OCI-LY1 (cell line): ENCODE measurements around the gene MB.
A peak's percentile ranks its signal among the peaks of the same experiment; 100 is the strongest.

ENCODE experiments used
- H2AFZ ChIP-seq: fragments of 200-600 bp; sonication (generic), shearing (Covaris generic); 2 replicates; pipeline ENCODE4 v1.6.0; 2014; ENCODE audit warnings: antibody characterized with exemption, mild to moderate bottlenecking, low read length
- H3F3A ChIP-seq: fragments of 200-600 bp; sonication (generic), shearing (Covaris generic); 2 replicates; pipeline ENCODE4 v1.6.0; 2014; ENCODE audit warnings: mild to moderate bottlenecking, antibody characterized with exemption, low read length, moderate library complexity; ENCODE audit not compliant: insufficient read depth
- H3K27ac ChIP-seq: fragments of 200-600 bp; sonication (generic); 2 replicates; pipeline ENCODE4 v1.5.1; 2014; ENCODE audit warnings: low read length, mixed run types, mild to moderate bottlenecking, low read depth; ENCODE audit not compliant: poor library complexity, severe bottlenecking
- H3K27me3 ChIP-seq: fragments of 200-600 bp; sonication (generic); 2 replicates; pipeline ENCODE4 v1.6.0; 2014; ENCODE audit warnings: antibody characterized with exemption, mild to moderate bottlenecking, low read length, moderate library complexity; ENCODE audit not compliant: insufficient read depth
- H3K36me3 ChIP-seq: fragments of 200-600 bp; sonication (generic); 2 replicates; pipeline ENCODE4 v1.6.1; 2014; ENCODE audit warnings: mild to moderate bottlenecking, antibody characterized with exemption, low read length, moderate library complexity, mixed read lengths; ENCODE audit not compliant: insufficient read depth
- H3K4me1 ChIP-seq: fragments of 200-600 bp; sonication (generic); 2 replicates; pipeline ENCODE4 v1.5.1; 2014; ENCODE audit warnings: mild to moderate bottlenecking, low read length, moderate library complexity; ENCODE audit not compliant: insufficient read depth, severe bottlenecking
- H3K4me2 ChIP-seq: fragments of 200-600 bp; sonication (generic), shearing (Covaris generic); 2 replicates; pipeline ENCODE4 v1.6.1; 2014; ENCODE audit warnings: low read length
- H3K4me3 ChIP-seq: fragments of 200-600 bp; sonication (generic); 2 replicates; pipeline ENCODE4 v1.5.1; 2014; ENCODE audit warnings: low read length, low read depth, mild to moderate bottlenecking, mixed read lengths; ENCODE audit not compliant: poor library complexity, severe bottlenecking
- H3K79me2 ChIP-seq: fragments of 200-600 bp; shearing (Covaris generic); 2 replicates; pipeline ENCODE4 v1.6.1; 2016; ENCODE audit warnings: mixed run types, low read length, mixed read lengths; ENCODE audit not compliant: insufficient read depth
- H3K9ac ChIP-seq: fragments of 200-600 bp; sonication (generic), shearing (Covaris generic); 2 replicates; pipeline ENCODE4 v1.6.1; 2014; ENCODE audit warnings: mild to moderate bottlenecking, low read length, mixed read lengths
- H3K9me2 ChIP-seq: fragments of 200-600 bp; sonication (generic), shearing (Covaris generic); 2 replicates; pipeline ENCODE4 v1.6.1; 2014; ENCODE audit warnings: low read depth, mild to moderate bottlenecking, low read length, mixed read lengths
- H3K9me3 ChIP-seq: fragments of 200-600 bp; shearing (Covaris generic); 2 replicates; pipeline ENCODE4 v1.6.1; 2014; ENCODE audit warnings: low read length, mixed read lengths
- H4K20me1 ChIP-seq: fragments of 200-600 bp; sonication (generic), shearing (Covaris generic); 2 replicates; pipeline ENCODE4 v1.6.0; 2016; ENCODE audit warnings: mild to moderate bottlenecking, low read length; ENCODE audit not compliant: insufficient read depth
- EZH2 ChIP-seq: fragments of 200-600 bp; sonication (generic), shearing (Covaris generic); IDR thresholded peaks from 2 replicates; pipeline ENCODE4 v1.8.0; 2017; ENCODE audit warnings: borderline replicate concordance, mixed run types, mild to moderate bottlenecking, antibody characterized with exemption, low read length, moderate library complexity, mixed read lengths
- TF ChIP-seq, protein P1 (sequence below): fragments of 200-600 bp; sonication (generic), shearing (Covaris generic); IDR thresholded peaks from 2 replicates; pipeline ENCODE4 v1.5.1; 2017; ENCODE audit warnings: mild to moderate bottlenecking, antibody characterized with exemption, low read length, moderate library complexity, mixed read lengths

Gene MB

DNA sequence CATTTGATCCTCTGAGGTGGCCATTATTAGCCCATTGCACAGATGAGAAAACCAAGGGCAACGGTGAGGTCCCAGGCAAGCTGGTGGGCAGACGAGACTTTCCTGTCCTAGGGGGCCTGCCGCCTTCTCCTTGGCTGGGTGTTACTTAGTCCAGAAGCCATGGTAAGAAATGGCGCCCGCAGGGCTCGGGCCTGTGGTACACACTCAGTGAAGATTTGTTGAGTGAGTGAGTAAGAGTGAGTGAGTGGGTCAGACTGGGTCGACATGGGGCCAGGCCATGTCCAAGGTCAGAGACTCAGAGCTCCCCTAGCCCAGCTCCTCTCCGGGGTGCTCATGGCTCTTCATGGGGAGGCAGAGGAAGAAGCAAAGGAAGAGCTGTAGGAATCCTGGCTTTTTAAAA lies 40.5 kb downstream of the MB start:
- TF ChIP-seq, protein P1, sequence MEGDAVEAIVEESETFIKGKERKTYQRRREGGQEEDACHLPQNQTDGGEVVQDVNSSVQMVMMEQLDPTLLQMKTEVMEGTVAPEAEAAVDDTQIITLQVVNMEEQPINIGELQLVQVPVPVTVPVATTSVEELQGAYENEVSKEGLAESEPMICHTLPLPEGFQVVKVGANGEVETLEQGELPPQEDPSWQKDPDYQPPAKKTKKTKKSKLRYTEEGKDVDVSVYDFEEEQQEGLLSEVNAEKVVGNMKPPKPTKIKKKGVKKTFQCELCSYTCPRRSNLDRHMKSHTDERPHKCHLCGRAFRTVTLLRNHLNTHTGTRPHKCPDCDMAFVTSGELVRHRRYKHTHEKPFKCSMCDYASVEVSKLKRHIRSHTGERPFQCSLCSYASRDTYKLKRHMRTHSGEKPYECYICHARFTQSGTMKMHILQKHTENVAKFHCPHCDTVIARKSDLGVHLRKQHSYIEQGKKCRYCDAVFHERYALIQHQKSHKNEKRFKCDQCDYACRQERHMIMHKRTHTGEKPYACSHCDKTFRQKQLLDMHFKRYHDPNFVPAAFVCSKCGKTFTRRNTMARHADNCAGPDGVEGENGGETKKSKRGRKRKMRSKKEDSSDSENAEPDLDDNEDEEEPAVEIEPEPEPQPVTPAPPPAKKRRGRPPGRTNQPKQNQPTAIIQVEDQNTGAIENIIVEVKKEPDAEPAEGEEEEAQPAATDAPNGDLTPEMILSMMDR: no peak
- no peak for TF ChIP-seq EZH2
- Histone ChIP-seq H3F3A (no peaks in the 10 kb centered on the region), H3K27ac (no peak overlapping the region), H3K36me3 (no peaks in the 10 kb centered on the region), H3K4me2 (no peak overlapping the region), H4K20me1 (no peaks in the 10 kb centered on the region), H3K79me2 (no peaks in the 10 kb centered on the region), H3K9me3 (no peaks in the 10 kb centered on the region), H3K4me3 (no peak overlapping the region), H3K4me1 (no peaks in the 10 kb centered on the region), H3K9ac (no peak overlapping the region), H2AFZ (no peak overlapping the region), H3K27me3 (no peaks in the 10 kb centered on the region; the same call in 1 of the 2 replicates), H3K9me2 (no peaks in the 10 kb centered on the region)

DNA sequence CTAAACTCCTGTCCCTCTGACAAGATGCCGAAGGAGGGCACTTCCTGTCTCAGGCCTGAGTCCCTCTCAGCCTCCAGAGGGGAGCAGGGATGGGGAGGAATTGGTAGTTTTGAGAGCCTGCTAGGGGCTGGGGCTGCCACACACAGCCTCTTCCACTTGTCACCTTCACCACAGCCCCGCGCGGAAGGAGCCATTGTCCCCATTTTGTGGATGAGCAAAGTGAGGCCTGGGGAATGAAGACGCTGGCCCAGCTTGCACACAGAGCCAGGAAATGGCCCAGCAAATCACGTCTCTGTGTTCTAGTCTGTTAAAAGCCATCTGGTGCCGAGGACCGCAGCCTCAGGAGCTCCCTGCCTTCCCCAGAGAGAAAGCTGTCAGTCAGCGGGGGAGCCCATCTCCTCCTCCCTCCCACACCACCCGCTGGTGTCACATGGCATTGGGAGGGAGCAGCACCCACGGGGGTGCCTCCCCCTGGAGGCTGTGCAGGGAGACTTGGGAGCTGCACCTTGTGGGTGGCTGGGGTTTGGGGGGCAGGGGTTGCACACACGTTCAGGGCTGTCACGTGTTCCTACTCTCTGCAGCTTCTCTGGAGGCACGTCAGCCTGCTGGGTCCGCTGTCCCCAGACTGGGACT lies 41.9 kb downstream of the MB start:
- Histone ChIP-seq H3F3A (no peaks in the 10 kb centered on the region), H3K27me3 (0 out of 2 replicates have a peak, but pooled peaks cover 5% of the 10 kb centered on the region), H4K20me1 (no peaks in the 10 kb centered on the region), H3K79me2 (no peaks in the 10 kb centered on the region), H3K36me3 (no peaks in the 10 kb centered on the region), H3K9me3 (no peaks in the 10 kb centered on the region), H3K4me2 (peak overlapping the region; percentile 33; the same call in 1 of the 2 replicates), H3K9me2 (no peaks in the 10 kb centered on the region), H3K27ac (no peak overlapping the region), H2AFZ (no peak overlapping the region), H3K9ac (no peak overlapping the region), H3K4me3 (no peak overlapping the region), H3K4me1 (no peaks in the 10 kb centered on the region)
- TF ChIP-seq EZH2: no peak
- TF ChIP-seq, protein P1: no peak

DNA sequence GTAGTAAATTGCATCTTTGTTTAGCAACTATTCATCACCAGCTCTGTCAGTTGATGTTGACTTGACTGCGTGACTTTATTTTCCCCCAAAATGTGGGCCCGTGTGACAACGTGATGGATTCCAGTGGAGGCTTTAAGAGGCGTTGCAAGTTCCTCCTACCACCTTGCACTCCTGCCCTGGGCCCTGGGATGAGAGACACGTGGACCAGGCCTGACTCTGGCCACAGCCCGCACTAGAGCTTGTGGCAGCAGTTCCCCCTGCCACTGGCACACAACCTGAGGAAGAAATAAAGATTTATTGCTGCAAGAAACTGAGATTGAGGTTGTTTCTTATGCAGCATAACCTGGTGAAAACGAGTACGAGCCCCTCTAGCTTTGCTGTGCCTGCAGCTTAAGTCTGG lies 44.6 kb downstream of the MB start:
- H3K9me2 ChIP-seq: no peaks in the 10 kb centered on the region
- H3K79me2 ChIP-seq: no peaks in the 10 kb centered on the region
- H3F3A ChIP-seq: no peaks in the 10 kb centered on the region
- H3K4me1 ChIP-seq: no peaks in the 10 kb centered on the region
- no peaks in the 10 kb centered on the region for H3K9me3 ChIP-seq
- no peak overlapping the region for H3K27ac ChIP-seq
- H2AFZ ChIP-seq: no peak overlapping the region
- no peaks in the 10 kb centered on the region for H3K36me3 ChIP-seq
- H3K27me3 ChIP-seq: 0 out of 2 replicates have a peak, but pooled peaks cover 20% of the 10 kb centered on the region
- no peak overlapping the region for H3K4me3 ChIP-seq
- no peak for TF ChIP-seq EZH2
- TF ChIP-seq, protein P1: no peak
- no peaks in the 10 kb centered on the region for H4K20me1 ChIP-seq
- H3K9ac ChIP-seq: no peak overlapping the region
- no peak overlapping the region for H3K4me2 ChIP-seq
